Mucosa of descending colon (tissue), 3 donors: ENCODE measurements around the gene CACNA1C. TPM values are rescaled to one million over a fixed set of nuclear protein-coding genes. Genes with fewer than 3 reads are reported as not detected.

Source experiments
- ATAC-seq: fragments of 200-7000 bp; cut with Tn5 transposase; one replicate; pipeline ENCODE4 v1.9.1; 2020; ENCODE audit warnings: mild to moderate bottlenecking, moderate library complexity
- DNase-seq, 3 donors: peaks; one replicate each; pipeline ENCODE4 v3.0.0-alpha.2; 2020
- H3K36me3 ChIP-seq: fragments of 200-600 bp; one replicate; pipeline ENCODE4 v1.8.0; 2021; ENCODE audit warnings: low read depth, mild to moderate bottlenecking
- H3K4me1 ChIP-seq: fragments of 200-600 bp; one replicate; pipeline ENCODE4 v1.8.0; 2021; ENCODE audit warnings: low read depth, mild to moderate bottlenecking
- H3K4me3 ChIP-seq: fragments of 200-600 bp; one replicate; pipeline ENCODE4 v1.8.0; 2021; ENCODE audit warnings: mild to moderate bottlenecking
- H3K9me3 ChIP-seq: fragments of 200-600 bp; one replicate; pipeline ENCODE4 v1.8.0; 2021; ENCODE audit warnings: mild to moderate bottlenecking
- intact Hi-C, 2 donors: fragments of 100-400 bp; cut with DNase I in 1 of 2; cut with micrococcal nuclease in 1 of 2; formaldehyde crosslinking; loops; one replicate each; pipeline versions ENCODE4 v1.11.0 to v1.11.1; 2022; cut with DNase I, micrococcal nuclease
- total RNA-seq, 3 donors: library from RNA; stranded (reverse); fragmentation: NEBNext Ultra II Directional in 2 of 3; extraction: Animal tissue kit (Norgen Biotek cat#: 25700) in 2 of 3; gene quantifications; one replicate each; pipeline versions ENCODE4 v1.2.1 to v1.2.4, GENCODE V29; 2021 to 2023
- TF ChIP-seq, protein P1 (sequence below): fragments of 200-600 bp; IDR thresholded peaks from one replicate; pipeline ENCODE4 v1.8.0; 2022; ENCODE audit warnings: antibody characterized with exemption, mild to moderate bottlenecking
- donor health status: DM: no; HTN: no; CAD: no; lungs with moderate emphysema.
- donor health status: DM: no; HTN: no; CAD: no.
- donor health status: DM: no; HTN: yes; CAD: no.

The CACNA1C gene
- total RNA-seq, 3 donors from 2014 or later, result 5.5 to 89.4 (median 9.2) TPM

- H3K36me3 ChIP-seq, result no peaks in the 10 kb centered on the region
- intact Hi-C loops, result no loop called here
- no peaks in the 10 kb centered on the region for H3K9me3 ChIP-seq
- DNase-seq (no peak), ATAC-seq (no peak)
- H3K4me1 ChIP-seq, result no peaks in the 10 kb centered on the region
- TF ChIP-seq, protein P1, sequence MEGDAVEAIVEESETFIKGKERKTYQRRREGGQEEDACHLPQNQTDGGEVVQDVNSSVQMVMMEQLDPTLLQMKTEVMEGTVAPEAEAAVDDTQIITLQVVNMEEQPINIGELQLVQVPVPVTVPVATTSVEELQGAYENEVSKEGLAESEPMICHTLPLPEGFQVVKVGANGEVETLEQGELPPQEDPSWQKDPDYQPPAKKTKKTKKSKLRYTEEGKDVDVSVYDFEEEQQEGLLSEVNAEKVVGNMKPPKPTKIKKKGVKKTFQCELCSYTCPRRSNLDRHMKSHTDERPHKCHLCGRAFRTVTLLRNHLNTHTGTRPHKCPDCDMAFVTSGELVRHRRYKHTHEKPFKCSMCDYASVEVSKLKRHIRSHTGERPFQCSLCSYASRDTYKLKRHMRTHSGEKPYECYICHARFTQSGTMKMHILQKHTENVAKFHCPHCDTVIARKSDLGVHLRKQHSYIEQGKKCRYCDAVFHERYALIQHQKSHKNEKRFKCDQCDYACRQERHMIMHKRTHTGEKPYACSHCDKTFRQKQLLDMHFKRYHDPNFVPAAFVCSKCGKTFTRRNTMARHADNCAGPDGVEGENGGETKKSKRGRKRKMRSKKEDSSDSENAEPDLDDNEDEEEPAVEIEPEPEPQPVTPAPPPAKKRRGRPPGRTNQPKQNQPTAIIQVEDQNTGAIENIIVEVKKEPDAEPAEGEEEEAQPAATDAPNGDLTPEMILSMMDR, result no peak
- H3K4me3 ChIP-seq, result no peak overlapping the region
These were observed 126.3 kb downstream of the CACNA1C start for GRCh38 chr12:2179058-2179457.

DNA sequence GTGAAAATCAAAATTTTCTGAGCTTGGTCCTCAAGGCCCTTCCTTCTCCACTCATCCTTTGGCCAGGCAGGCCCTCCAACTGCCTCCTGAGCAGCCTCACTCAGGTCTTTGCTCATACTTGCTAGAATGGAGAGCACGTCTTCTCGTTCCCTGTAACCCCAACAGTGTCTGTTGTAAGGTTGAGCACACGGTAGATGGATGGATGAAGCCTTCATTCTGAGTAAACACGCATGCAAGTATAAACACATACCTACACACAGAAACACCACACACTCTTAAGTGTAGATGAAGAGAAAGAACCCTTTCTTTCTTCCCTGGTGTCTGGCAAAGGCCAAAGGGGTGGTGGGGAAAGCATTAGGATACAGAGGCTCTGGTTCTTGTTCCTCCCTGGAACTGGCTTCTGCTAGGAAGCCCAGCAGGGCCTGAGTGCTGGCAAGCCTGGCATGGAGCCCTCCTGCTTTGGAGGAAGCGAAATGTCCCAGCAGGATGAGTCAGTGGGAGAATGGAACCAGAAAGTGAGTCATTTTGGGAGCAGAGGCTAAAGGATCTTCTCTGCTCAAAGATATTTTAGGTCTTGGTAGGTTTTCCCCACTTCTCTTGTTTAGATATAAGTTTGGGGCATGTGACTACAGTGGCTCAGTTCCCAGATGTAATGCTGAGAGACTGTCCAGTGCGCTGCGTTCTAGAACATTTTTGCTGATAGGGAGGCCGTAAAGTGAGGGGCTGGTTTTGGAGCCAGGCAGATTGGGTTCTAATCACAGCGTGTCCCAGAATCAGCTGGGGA lies 127.4 kb downstream of the CACNA1C start:
- no peaks in the 10 kb centered on the region for H3K36me3 ChIP-seq
- DNase-seq (peak in 2 of 3 donors; percentile 33 to 42), ATAC-seq (peak; percentile 68)
- H3K4me3 ChIP-seq, result no peak overlapping the region
- no peaks in the 10 kb centered on the region for H3K4me1 ChIP-seq
- TF ChIP-seq, protein P1, result no peak
- intact Hi-C loops, result no loop called here
- no peaks in the 10 kb centered on the region for H3K9me3 ChIP-seq

GRCh38 chr12:2180737-2181082 lies 127.9 kb downstream of the CACNA1C start:
- ATAC-seq, result no peak
- no peak overlapping the region for H3K4me3 ChIP-seq

GRCh38 chr12:2183556-2184541 lies 131.1 kb downstream of the CACNA1C start:
- ATAC-seq (peak; percentile 35), DNase-seq (peak in 1 of 3 donors; percentile 34)
- intact Hi-C loops, result no loop called here
- Histone ChIP-seq H3K4me3 (no peak overlapping the region), H3K36me3 (no peaks in the 10 kb centered on the region), H3K9me3 (no peaks in the 10 kb centered on the region), H3K4me1 (no peaks in the 10 kb centered on the region)
- TF ChIP-seq, protein P1, result no peak

More at GRCh38 chr12:2180737-2181082, 127.9 kb downstream of the CACNA1C start:
- DNase-seq, result no peak
- no peaks in the 10 kb centered on the region for H3K4me1 ChIP-seq
- TF ChIP-seq, protein P1, result no peak
- H3K36me3 ChIP-seq, result no peaks in the 10 kb centered on the region
- no peaks in the 10 kb centered on the region for H3K9me3 ChIP-seq
- intact Hi-C loops, result no loop called here

GRCh38 chr12:2185751-2186341 lies 133.1 kb downstream of the CACNA1C start:
- intact Hi-C loops, result no loop called here
- no peaks in the 10 kb centered on the region for H3K9me3 ChIP-seq
- ATAC-seq (no peak), DNase-seq (no peak)
- H3K4me1 ChIP-seq, result no peaks in the 10 kb centered on the region
- TF ChIP-seq, protein P1, result no peak
- H3K4me3 ChIP-seq, result no peak overlapping the region
- no peaks in the 10 kb centered on the region for H3K36me3 ChIP-seq
